T-helper 17 cell (primary cell): ENCODE data around the gene OR13G1. TPM values are rescaled to one million over a fixed set of nuclear protein-coding genes. Genes with fewer than 3 reads are reported as not detected.
"Not testable (repeated sequence)": the region's sequence is repeated elsewhere in the genome, so short reads cannot be mapped to it uniquely, and the experiment has no call there.

ENCODE experiments used
- ATAC-seq: fragments of 150-1000 bp; cut with Tn5 transposase; 2 replicates; pipeline ENCODE4 v1.10.0; 2021; ENCODE audit warnings: mild to moderate bottlenecking, moderate library complexity
- DNase-seq, 3 donors: peaks; one replicate each; pipeline versions ENCODE4 v3.0.0 to v3.0.0-alpha.2; 2020 to 2021
- H3K9me3 ChIP-seq: one replicate; pipeline ENCODE4 v1.7.0; 2013; ENCODE audit warnings: low read length, mild to moderate bottlenecking; ENCODE audit not compliant: control insufficient read depth, poor library complexity, severe bottlenecking
- H3K27ac Mint-ChIP-seq: one replicate; pipeline ENCODE4 v1.8.0; 2022; ENCODE audit warnings: mild to moderate bottlenecking, moderate library complexity, mixed read lengths
- H3K27me3 Mint-ChIP-seq: one replicate; pipeline ENCODE4 v1.8.0; 2022; ENCODE audit warnings: mixed read lengths
- H3K36me3 Mint-ChIP-seq: one replicate; pipeline ENCODE4 v1.8.0; 2022; ENCODE audit warnings: low read depth, mixed read lengths
- H3K4me1 Mint-ChIP-seq: one replicate; pipeline ENCODE4 v1.8.0; 2022; ENCODE audit warnings: mild to moderate bottlenecking, mixed read lengths
- H3K4me3 Mint-ChIP-seq: one replicate; pipeline ENCODE4 v1.8.0; 2022; ENCODE audit warnings: mild to moderate bottlenecking, moderate library complexity, mixed read lengths
- total RNA-seq, 4 donors: library from RNA in 2 of 4; stranded (reverse) in 2 of 4; gene quantifications; one replicate each; pipeline ENCODE4 v1.2.3 and lab custom pipeline; 2022 to 2026

The OR13G1 gene, protein sequence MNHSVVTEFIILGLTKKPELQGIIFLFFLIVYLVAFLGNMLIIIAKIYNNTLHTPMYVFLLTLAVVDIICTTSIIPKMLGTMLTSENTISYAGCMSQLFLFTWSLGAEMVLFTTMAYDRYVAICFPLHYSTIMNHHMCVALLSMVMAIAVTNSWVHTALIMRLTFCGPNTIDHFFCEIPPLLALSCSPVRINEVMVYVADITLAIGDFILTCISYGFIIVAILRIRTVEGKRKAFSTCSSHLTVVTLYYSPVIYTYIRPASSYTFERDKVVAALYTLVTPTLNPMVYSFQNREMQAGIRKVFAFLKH
- total RNA-seq (not detected), total RNA-seq (lab: John Stamatoyannopoulos, UW) (0 reads per million in 2 donors)

GRCh38 chr1:247679639-247680038 lies at the start of gene OR13G1:
Gene OR13G1 (minus strand): TSS chr1:247679739. CDS start chr1:247673041, 6,698 bp downstream.
- no peak within 1 kb of the TSS for H3K27ac Mint-ChIP-seq
- no peaks in the 10 kb centered on the region for H3K36me3 Mint-ChIP-seq
- H3K27me3 Mint-ChIP-seq = peaks cover 10% of the 10 kb centered on the region
- DNase-seq = no peak
- no peaks in the 10 kb centered on the region for H3K4me1 Mint-ChIP-seq
- ATAC-seq = no peak
- H3K9me3 ChIP-seq = no peaks in the 10 kb centered on the region
- no peak within 1 kb of the TSS for H3K4me3 Mint-ChIP-seq

DNA sequence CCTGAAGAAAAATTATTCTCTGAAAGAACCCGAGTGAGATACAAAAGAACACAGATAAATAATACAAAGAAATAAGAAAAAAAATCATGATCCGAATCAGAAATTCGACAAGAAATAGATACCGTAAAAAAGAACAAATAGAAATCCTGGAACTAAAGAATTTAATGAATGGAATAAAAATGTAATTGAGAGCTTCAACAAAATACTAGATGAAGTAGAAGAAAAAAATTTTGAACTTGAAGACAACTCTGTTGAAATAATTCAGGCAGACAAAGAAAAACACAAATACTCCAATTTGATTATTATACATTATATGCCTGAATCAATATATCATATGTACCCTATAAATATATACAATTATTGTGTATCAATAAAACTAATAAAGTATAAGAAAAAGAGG lies 41.7 kb upstream of the OR13G1 start:
- no peaks in the 10 kb centered on the region for H3K9me3 ChIP-seq
- H3K36me3 Mint-ChIP-seq = no peaks in the 10 kb centered on the region
- no peak for DNase-seq
- H3K4me3 Mint-ChIP-seq = no peak overlapping the region
- H3K4me1 Mint-ChIP-seq = no peaks in the 10 kb centered on the region
- ATAC-seq = no peak
- H3K27ac Mint-ChIP-seq = no peak overlapping the region
- no peaks in the 10 kb centered on the region for H3K27me3 Mint-ChIP-seq

- H3K4me3 Mint-ChIP-seq = no peak within 1 kb of the TSS
- no peak for ATAC-seq
- peaks cover 5% of the 10 kb centered on the region for H3K27me3 Mint-ChIP-seq
- H3K9me3 ChIP-seq = no peaks in the 10 kb centered on the region
- no peaks in the 10 kb centered on the region for H3K4me1 Mint-ChIP-seq
- no peak within 1 kb of the TSS for H3K27ac Mint-ChIP-seq
- no peak for DNase-seq
- no peaks in the 10 kb centered on the region for H3K36me3 Mint-ChIP-seq
Measured at GRCh38 chr1:247716546-247716945, 37.0 kb upstream of the OR13G1 start, which contains the start of gene OR6F1. Gene OR6F1 (minus strand): TSS chr1:247716646. CDS start chr1:247712755, 3,891 bp downstream.

DNA sequence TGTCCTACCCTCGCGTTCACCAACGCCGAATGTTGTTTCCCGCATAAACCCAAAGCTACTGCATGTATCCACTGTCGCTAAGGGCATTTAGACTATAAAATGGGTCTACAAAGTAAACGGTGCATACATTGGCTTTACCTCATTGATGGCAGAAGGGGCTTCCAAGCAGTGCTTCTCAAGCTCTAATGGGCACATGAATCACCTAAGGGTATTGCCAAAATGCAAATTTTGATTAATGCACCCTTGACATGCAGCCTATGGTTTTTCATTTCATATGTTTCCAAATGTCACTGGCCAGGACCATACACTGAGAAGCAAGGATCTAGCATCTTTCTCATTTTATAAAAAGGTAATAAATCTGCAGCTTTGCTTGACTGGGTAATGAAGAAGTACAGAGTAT lies 34.2 kb upstream of the OR13G1 start:
- no peak overlapping the region for H3K4me3 Mint-ChIP-seq
- H3K27ac Mint-ChIP-seq = no peak overlapping the region

GRCh38 chr1:247710681-247711080 lies 31.1 kb upstream of the OR13G1 start:
- H3K27me3 Mint-ChIP-seq, H3K27ac Mint-ChIP-seq, H3K4me1 Mint-ChIP-seq, DNase-seq, ATAC-seq, H3K9me3 ChIP-seq, H3K36me3 Mint-ChIP-seq, H3K4me3 Mint-ChIP-seq: not testable (repeated sequence)

More for the DNA sequence above, 34.2 kb upstream of the OR13G1 start:
- DNase-seq (no peak), ATAC-seq (no peak)
- no peaks in the 10 kb centered on the region for H3K4me1 Mint-ChIP-seq
- no peaks in the 10 kb centered on the region for H3K36me3 Mint-ChIP-seq
- peaks cover 5% of the 10 kb centered on the region for H3K27me3 Mint-ChIP-seq
- no peaks in the 10 kb centered on the region for H3K9me3 ChIP-seq

- no peak for ATAC-seq
- Mint-ChIP-seq H3K4me1 (no peaks in the 10 kb centered on the region), H3K36me3 (no peaks in the 10 kb centered on the region)
Measured at GRCh38 chr1:247701338-247701737, 21.8 kb upstream of the OR13G1 start.

DNA sequence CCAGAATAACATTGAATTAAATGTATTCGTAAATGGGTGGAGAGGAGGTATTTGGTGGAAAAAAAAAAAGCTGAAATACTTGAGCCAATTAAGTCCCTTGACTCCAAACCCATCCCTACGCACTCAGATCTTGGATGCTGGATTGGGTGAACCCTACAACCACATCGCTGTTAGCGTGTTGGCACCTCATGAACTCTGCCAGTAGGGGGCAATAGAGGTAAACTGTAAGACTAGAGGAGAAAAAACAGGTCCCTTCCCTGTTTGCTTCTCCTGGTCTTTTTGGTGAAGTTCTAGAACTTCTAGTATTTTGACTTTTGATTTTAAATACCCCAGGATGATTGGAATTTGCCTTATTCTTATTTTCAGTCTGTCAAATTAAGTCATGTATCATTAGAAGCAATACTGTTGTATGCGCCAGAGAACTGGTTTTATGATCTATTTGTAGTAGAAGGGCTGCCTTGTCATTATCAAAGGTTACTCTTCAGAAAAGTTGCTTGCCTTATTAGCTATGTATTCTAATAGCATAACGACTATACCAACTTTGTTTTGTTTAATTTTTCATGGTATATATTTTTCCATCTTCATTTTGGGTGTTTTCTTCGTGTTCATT lies 1.9 kb upstream of the OR13G1 start:
- no peak overlapping the region for H3K27ac Mint-ChIP-seq
- H3K27me3 Mint-ChIP-seq = peaks cover 14% of the 10 kb centered on the region
- DNase-seq (no peak), ATAC-seq (no peak)
- H3K4me3 Mint-ChIP-seq = no peak overlapping the region
- H3K36me3 Mint-ChIP-seq = no peaks in the 10 kb centered on the region
- no peaks in the 10 kb centered on the region for H3K9me3 ChIP-seq
- no peaks in the 10 kb centered on the region for H3K4me1 Mint-ChIP-seq

More at GRCh38 chr1:247701338-247701737, 21.8 kb upstream of the OR13G1 start:
- Mint-ChIP-seq H3K27ac (no peak overlapping the region), H3K27me3 (no peaks in the 10 kb centered on the region), H3K4me3 (no peak overlapping the region)
- DNase-seq = no peak
- H3K9me3 ChIP-seq = no peaks in the 10 kb centered on the region

DNA sequence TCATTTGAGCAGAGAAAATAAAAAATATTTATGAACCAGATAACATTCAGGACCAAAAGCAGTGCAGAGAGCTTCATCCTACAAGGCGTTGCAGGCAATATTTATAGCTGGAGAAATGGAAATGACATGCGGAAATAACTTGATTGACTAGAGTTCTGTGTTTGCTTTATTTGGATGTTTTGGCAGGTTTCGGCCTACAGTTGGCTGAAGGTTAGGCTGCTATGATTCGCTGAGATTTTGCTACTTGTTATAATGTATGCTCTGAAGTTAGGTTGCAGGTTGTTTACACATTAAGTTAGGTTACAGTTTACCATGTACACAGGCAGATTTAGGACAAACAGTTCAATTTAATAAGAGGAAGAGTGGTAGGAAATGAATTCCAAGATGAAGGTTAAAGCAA lies 632 bp upstream of the OR13G1 start:
- DNase-seq = no peak
- H3K9me3 ChIP-seq = no peaks in the 10 kb centered on the region
- no peak for ATAC-seq
- H3K4me3 Mint-ChIP-seq = no peak overlapping the region
- H3K27me3 Mint-ChIP-seq = peaks cover 10% of the 10 kb centered on the region
- H3K36me3 Mint-ChIP-seq = no peaks in the 10 kb centered on the region
- H3K27ac Mint-ChIP-seq = no peak overlapping the region
- H3K4me1 Mint-ChIP-seq = no peaks in the 10 kb centered on the region

DNA sequence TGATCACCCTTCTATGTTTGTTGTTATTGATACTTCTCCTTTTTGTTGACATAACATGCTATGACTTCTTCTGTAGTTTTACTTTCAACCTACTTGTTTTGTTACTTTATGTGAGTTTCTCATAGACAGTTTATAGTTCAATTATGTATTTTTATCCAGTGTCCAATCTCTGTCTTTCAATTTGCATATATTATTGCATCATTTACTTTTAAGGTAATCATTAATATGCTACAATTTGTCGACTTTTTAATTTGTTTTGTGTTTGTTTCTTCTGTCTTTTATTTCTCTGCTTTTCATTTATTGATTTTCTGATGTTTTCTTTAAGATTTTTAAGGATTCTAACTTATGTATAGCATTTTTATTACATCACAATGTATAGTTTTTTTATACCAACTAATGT lies 10.3 kb downstream of the OR13G1 start:
- Mint-ChIP-seq H3K27ac (no peak overlapping the region), H3K36me3 (no peaks in the 10 kb centered on the region), H3K4me1 (no peaks in the 10 kb centered on the region), H3K4me3 (no peak overlapping the region), H3K27me3 (peaks cover 9% of the 10 kb centered on the region)
- no peak for DNase-seq
- ATAC-seq = no peak
- H3K9me3 ChIP-seq = no peaks in the 10 kb centered on the region

GRCh38 chr1:247656221-247656875 lies 23.2 kb downstream of the OR13G1 start:
- H3K9me3 ChIP-seq = no peaks in the 10 kb centered on the region
- Mint-ChIP-seq H3K27ac (no peak overlapping the region), H3K36me3 (no peaks in the 10 kb centered on the region), H3K4me1 (no peaks in the 10 kb centered on the region), H3K4me3 (no peak overlapping the region), H3K27me3 (peaks cover 5% of the 10 kb centered on the region)
- DNase-seq = no peak
- ATAC-seq = no peak

GRCh38 chr1:247653040-247653439 lies 26.5 kb downstream of the OR13G1 start:
- no peak overlapping the region for H3K4me3 Mint-ChIP-seq
- peaks cover 12% of the 10 kb centered on the region for H3K27me3 Mint-ChIP-seq
- H3K4me1 Mint-ChIP-seq = no peaks in the 10 kb centered on the region
- H3K9me3 ChIP-seq = no peaks in the 10 kb centered on the region
- H3K36me3 Mint-ChIP-seq = no peaks in the 10 kb centered on the region
- no peak for ATAC-seq
- no peak overlapping the region for H3K27ac Mint-ChIP-seq
- DNase-seq = no peak

- H3K27ac Mint-ChIP-seq = no peak overlapping the region
- H3K9me3 ChIP-seq = no peaks in the 10 kb centered on the region
- H3K36me3 Mint-ChIP-seq = no peaks in the 10 kb centered on the region
- H3K4me1 Mint-ChIP-seq = no peaks in the 10 kb centered on the region
- no peak overlapping the region for H3K4me3 Mint-ChIP-seq
- DNase-seq (no peak), ATAC-seq (no peak)
- peaks cover 12% of the 10 kb centered on the region for H3K27me3 Mint-ChIP-seq
Measured at GRCh38 chr1:247647864-247648263, 31.7 kb downstream of the OR13G1 start.

GRCh38 chr1:247646867-247647266 lies 32.7 kb downstream of the OR13G1 start:
- Mint-ChIP-seq H3K27me3 (peaks cover 11% of the 10 kb centered on the region), H3K27ac (no peak overlapping the region)

More at GRCh38 chr1:247646867-247647266, 32.7 kb downstream of the OR13G1 start:
- ATAC-seq (no peak), DNase-seq (no peak)
- Mint-ChIP-seq H3K4me3 (no peak overlapping the region), H3K36me3 (no peaks in the 10 kb centered on the region), H3K4me1 (no peaks in the 10 kb centered on the region)
- H3K9me3 ChIP-seq = no peaks in the 10 kb centered on the region
